ES-I3 (cell line): ENCODE results near the gene MYMK.

ENCODE experiments used
- H3K36me3 ChIP-seq: 2 replicates; pipeline ENCODE4 v1.6.1; 2013; ENCODE audit warnings: mild to moderate bottlenecking, low read length, control low read depth, moderate library complexity; ENCODE audit not compliant: insufficient read depth
- H3K4me1 ChIP-seq: 2 replicates; pipeline ENCODE4 v1.6.1; 2013; ENCODE audit warnings: mild to moderate bottlenecking, control low read depth, low read length; ENCODE audit not compliant: insufficient read depth
- H3K9ac ChIP-seq: 2 replicates; pipeline ENCODE4 v1.6.1; 2013; ENCODE audit warnings: low read depth, mild to moderate bottlenecking, low read length, moderate library complexity
- H3K9me3 ChIP-seq: 2 replicates; pipeline ENCODE4 v1.6.1; 2013; ENCODE audit warnings: mild to moderate bottlenecking, low read length, moderate library complexity; ENCODE audit not compliant: control insufficient read depth, insufficient read depth

MYMK gene

DNA sequence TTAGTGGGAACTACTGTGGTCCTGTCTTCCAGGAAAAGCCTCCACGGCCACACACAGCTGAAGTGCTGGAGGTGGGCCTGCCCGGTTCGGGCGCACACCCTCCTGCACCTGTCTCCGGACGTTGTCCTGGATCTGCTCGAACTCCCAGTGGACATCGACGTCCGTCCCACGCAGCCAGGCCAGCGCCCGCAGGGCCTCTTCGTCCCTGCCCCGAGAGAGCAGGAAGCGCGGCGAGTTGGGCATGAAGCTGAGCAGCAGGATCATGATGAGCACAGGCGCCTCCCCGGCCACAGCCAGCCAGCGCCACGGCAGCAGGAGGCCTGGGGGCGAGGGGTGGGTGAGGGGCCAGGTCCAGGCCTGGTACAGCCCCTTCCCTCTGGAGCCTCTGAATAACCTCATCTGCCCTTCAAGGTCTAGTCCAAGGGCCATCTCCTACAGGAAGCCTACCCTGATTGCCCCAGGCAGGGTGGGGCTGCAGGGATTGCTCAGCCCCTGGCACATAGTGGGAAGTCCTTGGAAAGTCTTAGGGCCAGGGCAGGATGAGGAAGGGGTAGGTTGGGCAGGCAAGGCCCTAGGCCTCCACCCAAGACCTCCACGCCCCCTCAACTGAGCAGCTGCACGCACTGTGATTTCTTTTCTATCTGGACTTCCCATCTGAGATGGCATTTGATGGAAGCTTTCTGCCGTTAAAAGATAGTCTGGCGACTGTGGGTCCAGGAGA lies 49.3 kb downstream of the MYMK start:
- no peaks in the 10 kb centered on the region for H3K36me3 ChIP-seq
- 0 out of 2 replicates have a peak, but pooled peaks cover 4% of the 10 kb centered on the region for H3K4me1 ChIP-seq
- H3K9ac ChIP-seq, result no peak overlapping the region
- no peaks in the 10 kb centered on the region for H3K9me3 ChIP-seq

DNA sequence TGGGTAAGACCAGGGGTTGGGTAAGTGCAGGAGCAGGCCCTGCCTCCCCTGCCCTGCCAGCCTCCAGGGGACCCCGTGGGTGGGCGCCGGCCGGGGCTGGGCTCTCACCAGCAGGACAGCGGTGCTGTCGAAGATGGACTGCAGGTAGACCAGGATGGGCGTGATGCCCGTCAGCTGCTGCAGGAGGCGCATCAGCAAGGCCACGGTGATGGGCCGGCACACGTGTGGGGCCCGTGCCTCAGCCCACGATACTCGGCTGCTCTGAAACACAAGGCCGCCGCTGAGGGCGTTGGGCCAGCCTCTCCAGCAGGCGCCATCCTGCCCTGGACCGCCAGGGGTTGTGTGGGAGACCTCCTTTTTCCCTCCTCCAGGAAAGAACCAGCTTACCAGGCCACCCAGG lies 49.9 kb downstream of the MYMK start:
- Histone ChIP-seq H3K9me3 (no peaks in the 10 kb centered on the region), H3K4me1 (0 out of 2 replicates have a peak, but pooled peaks cover 4% of the 10 kb centered on the region), H3K9ac (no peak overlapping the region), H3K36me3 (no peaks in the 10 kb centered on the region)

DNA sequence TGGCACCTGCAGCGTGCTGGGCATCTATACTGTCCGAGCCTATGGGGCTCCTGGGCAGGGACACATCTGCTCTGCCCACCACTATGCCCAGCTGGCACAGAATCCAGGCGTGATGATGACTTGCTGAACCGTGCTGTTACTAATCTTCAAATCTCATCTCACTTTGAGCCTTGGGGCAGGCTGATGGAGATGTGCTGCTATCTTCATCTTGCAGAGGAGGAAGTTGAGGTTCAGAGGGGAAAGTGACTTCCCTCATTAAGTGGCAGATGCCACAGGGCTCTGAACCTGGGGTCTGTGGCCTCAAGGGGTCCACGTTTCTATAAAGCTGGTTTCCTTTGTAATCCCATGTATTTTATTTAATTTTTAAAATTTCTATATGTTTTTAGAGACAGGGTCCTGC lies 50.5 kb downstream of the MYMK start:
- no peak overlapping the region for H3K9ac ChIP-seq
- H3K4me1 ChIP-seq, result 0 out of 2 replicates have a peak, but pooled peaks cover 4% of the 10 kb centered on the region
- no peaks in the 10 kb centered on the region for H3K9me3 ChIP-seq
- no peaks in the 10 kb centered on the region for H3K36me3 ChIP-seq

DNA sequence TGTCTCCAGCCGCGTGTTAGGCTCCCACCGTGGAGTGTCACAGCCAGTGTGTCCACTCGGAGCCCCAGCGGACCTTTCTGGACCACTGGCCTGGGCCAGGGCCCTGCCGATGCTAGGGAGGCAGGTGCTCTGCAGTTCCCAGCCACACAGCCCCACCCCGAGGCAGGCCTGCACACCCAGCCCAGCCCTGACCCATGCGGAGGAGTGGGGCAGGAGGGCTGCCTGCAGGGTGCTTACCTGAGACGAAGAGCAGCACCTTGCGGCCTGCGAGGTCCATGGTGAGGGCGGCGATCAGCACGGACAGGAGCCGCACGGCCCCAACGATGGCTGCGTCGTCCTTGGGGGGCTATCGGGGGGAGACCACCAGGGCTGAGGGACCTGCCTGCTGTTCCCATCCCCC lies 51.0 kb downstream of the MYMK start:
- H3K9ac ChIP-seq, result no peak overlapping the region
- H3K9me3 ChIP-seq, result no peaks in the 10 kb centered on the region
- 0 out of 2 replicates have a peak, but pooled peaks cover 4% of the 10 kb centered on the region for H3K4me1 ChIP-seq
- no peaks in the 10 kb centered on the region for H3K36me3 ChIP-seq

DNA sequence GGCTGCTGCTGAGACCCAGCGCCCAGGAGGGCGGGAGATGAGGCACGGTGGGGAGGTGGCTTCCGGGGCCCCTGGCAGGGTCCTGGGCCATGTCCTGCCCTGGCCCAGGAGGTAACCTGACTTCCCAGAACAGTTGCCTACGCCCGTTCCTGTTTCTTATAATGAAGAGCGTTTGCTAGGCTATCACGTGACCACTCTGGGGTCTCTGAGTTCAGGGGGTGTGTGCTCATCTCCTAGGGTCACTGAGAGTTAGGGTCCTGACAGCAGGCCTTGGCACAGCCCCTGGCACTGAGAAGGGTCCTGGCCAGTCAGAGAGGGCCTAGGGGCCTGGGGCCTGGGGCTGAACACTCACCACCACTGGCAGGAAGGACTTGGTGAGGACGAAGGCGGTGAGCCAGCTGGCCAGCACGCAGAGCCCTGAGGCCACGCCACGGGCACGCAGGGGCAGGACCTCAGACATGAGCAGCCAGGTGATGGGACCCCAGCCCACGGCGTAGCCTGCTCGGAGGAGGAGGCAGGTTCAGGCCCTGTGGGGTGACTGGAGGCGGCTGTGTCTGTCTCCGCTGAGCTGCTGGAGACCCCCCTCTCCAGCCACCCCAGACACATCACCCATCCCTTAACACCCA lies 51.9 kb downstream of the MYMK start:
- Histone ChIP-seq H3K36me3 (no peaks in the 10 kb centered on the region), H3K9me3 (no peaks in the 10 kb centered on the region)

DNA sequence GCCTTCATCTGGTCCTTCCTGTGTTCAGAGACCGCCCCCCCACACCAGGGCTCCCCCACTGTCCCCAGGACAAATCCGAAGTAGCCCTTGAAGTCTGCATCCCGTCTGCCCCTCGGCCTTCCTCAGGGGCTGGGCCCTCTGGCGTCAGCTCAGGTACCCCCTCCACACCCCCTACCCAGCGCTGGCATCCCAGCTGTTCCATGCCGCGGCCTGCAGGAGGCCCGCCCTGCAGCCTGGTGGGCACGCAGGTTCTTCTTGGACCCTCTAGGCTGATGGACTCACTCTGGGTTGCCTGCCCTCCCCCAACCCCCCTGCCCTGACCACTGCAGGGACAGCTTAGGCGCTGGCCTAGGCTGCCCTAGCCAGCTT lies 52.5 kb downstream of the MYMK start:
- no peak overlapping the region for H3K9ac ChIP-seq
- no peaks in the 10 kb centered on the region for H3K36me3 ChIP-seq
- H3K4me1 ChIP-seq, result no peaks in the 10 kb centered on the region
- no peaks in the 10 kb centered on the region for H3K9me3 ChIP-seq

More for the DNA sequence above, 51.9 kb downstream of the MYMK start:
- Histone ChIP-seq H3K9ac (no peak overlapping the region), H3K4me1 (0 out of 2 replicates have a peak, but pooled peaks cover 2% of the 10 kb centered on the region)

DNA sequence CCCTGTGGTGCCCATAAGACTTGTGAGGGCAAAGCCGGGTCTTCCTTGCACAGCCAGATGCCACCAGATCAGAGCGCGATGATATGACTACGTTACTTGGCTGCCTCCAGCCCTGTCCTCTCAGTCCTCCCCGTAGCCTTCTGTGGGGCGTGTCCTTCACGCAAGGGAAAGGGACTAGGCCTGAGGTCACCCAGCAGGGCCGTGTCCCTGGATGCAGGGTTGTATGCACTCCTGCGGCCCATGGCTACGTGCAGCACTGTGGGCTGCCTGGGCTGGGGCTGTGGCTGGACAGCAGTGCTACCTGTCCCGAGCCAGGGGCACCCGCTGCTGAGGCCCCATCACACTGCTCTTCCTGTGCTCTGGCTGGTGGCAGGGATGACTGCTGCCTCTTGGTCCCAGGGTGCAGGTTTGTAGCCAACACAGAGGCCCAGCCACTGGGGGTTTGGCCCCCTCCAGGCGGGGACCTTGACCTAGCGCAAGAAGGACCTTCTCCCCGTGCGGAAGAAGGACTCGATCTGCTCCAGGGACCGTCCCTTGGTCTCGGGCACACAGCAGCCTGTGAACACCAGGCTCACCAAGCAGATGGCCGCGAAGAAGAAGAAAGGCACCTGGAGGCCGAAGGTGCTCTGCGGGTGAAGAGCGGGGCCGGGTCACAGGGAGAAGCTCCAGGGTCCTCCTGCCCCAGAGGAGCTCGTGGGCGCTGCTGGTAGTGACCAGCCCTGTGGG lies 53.0 kb downstream of the MYMK start:
- Histone ChIP-seq H3K9me3 (no peaks in the 10 kb centered on the region), H3K36me3 (no peaks in the 10 kb centered on the region), H3K4me1 (no peaks in the 10 kb centered on the region), H3K9ac (no peak overlapping the region)

DNA sequence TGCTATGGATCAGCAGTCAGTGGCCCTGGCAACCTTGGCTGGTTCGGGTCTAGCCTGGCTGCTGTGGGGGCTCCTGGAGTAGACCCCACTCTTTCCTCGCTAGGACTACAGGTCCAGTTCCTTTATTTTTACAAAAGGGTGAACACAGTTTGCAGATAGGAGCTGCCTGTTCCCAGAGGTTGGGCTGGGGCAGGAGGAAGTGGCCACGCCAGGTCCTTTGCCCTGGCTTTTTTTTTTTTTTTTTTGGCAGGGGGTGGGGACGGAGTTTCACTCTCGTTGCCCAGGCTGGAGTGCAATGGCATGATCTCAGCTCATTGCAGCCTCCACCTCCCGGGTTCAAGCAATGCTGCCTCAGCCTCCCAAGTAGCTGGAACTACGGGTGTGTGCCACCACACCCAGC lies 53.8 kb downstream of the MYMK start:
- H3K9me3 ChIP-seq, result no peaks in the 10 kb centered on the region
- no peak overlapping the region for H3K9ac ChIP-seq
- no peaks in the 10 kb centered on the region for H3K4me1 ChIP-seq
- no peaks in the 10 kb centered on the region for H3K36me3 ChIP-seq

DNA sequence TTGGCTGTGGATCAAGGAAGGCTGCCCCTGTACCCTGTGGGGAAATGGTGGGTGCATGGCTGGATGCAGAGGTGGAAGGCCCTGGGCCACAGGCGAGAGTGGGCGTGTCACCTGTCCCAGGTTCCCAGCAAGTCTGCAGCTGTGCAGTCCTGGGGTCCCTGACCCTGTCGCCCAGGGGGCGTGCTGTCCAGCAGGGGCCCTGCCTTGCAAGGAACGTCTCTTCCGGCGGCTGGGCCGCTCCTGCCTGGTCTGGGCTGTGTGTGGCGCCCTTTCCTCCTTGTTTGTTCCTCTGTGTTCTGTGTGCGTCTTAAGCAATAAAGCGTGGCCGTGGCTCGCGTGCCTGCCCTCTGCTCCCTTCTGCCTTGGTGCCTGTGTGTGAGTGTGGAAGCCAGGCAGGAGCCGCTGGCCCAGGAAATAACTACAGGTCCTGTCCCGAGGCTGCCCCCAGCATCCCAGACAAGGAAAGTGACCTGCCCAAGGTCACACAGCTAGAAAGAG lies 54.3 kb downstream of the MYMK start:
- Histone ChIP-seq H3K4me1 (no peaks in the 10 kb centered on the region), H3K36me3 (no peaks in the 10 kb centered on the region), H3K9ac (no peak overlapping the region), H3K9me3 (no peaks in the 10 kb centered on the region)

DNA sequence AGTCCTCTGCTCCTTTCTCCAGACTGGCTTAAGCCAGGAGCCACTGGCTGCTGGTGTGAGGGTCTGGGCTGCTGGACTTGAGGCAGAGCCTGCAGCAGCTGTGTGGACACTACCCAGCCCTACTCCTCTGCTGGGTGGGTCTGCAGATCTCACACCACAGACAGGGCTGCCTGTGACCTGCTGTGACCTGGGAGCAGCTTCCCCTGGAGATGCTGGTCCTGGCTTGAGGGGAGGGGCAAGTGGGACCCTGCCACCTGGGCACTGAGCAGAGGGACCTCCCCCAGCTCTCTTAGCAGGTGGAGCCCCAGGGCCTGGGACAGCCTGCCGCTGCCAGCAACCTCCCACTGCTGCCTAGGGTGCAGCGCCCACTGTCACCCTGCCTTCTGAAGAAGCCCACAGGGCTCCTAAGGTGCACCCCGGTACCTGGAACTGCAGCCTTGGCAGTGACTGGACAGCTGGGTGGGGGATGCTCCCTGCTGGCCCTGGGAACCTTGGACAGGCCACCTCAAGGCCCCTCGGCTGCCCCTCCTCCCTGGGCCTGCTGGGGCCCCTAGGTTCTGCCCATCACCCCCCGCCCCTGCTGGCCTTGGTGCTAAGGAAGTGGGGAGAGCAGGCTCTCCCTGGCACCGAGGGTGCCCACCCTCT lies 55.9 kb downstream of the MYMK start:
- Histone ChIP-seq H3K9me3 (no peaks in the 10 kb centered on the region), H3K4me1 (no peaks in the 10 kb centered on the region), H3K36me3 (no peaks in the 10 kb centered on the region), H3K9ac (no peak overlapping the region)

DNA sequence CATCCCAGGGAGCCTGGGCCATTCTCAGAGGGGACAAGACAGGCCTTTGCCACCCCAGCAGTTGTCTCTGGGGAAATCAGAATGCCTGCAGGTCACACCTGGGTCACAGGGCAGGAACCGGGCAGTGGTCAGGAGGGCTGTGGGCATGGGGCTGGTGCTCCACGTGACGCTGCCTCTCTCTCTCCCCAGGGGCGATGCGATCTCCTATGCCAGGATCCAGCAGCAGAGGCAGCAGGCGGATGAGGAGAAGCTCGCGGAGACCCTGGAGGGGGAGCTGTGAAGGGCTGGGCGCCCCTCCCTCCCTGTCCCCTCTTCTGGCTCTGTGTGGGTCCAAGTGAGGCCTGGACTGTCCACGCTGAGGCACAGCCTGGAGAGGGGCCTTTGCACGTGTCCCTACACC lies 56.4 kb downstream of the MYMK start:
- no peaks in the 10 kb centered on the region for H3K9me3 ChIP-seq
- H3K36me3 ChIP-seq, result no peaks in the 10 kb centered on the region
- H3K4me1 ChIP-seq, result no peaks in the 10 kb centered on the region
- H3K9ac ChIP-seq, result no peak overlapping the region

DNA sequence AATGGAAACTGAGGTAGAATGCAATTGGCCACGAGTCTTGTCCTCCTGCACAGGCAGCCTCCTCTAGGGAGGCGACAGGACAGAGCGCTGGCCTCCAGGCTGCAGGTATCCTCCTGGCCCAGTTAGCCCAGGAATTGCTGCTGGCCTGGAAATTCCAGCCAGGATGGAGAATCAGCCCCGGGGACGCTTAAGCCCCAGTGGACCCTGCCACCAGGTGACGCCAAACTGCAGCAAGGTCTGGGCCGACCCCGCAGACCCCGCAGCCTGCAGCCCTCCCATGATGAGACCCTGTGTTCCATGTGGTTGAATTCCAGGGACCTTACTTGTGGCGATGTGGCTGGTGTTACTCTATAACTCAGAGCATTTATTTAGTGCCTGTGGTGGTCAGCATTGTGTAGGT lies 57.7 kb downstream of the MYMK start:
- H3K36me3 ChIP-seq, result no peaks in the 10 kb centered on the region
- no peak overlapping the region for H3K9ac ChIP-seq
- H3K4me1 ChIP-seq, result no peaks in the 10 kb centered on the region
- no peaks in the 10 kb centered on the region for H3K9me3 ChIP-seq

DNA sequence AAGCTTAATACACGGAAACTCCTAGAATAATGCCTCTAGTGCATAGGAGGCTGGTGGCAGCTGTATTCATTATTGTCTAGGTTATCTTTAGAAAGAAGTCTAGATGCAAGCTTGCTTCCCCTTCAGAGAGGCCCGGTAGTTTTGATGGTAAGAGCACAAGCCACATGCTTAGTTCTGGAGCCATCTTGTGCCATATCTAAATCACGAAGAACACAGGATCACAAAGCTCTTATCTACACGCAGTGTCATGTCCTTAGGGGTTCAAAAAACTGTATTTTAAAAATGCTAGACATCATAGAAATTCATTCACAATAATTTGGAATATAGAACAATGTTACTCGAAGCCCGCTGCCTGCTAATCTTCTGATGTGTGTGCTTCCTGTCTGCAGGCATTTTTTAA lies 58.8 kb downstream of the MYMK start:
- H3K9me3 ChIP-seq, result no peaks in the 10 kb centered on the region
- no peaks in the 10 kb centered on the region for H3K36me3 ChIP-seq

DNA sequence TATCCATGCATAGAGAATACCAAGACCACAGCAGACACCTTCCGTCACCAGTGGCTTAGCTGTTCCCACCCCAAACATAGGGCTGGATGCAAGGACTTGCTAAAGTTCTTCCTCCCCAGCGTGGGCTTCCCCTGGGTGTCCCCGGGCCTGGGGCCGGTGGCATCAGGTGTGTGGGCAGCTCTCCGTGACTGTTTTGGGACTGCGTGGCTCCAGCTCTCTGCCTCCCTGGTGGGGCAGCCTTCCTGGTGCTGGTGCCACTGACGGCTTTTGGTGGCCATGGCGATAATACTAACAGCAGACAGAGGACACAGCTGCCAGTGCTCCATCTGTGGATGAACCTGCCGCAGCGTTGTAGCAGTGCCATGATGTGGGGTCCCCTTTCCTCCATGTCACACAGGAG lies 60.1 kb downstream of the MYMK start:
- Histone ChIP-seq H3K36me3 (no peaks in the 10 kb centered on the region), H3K4me1 (peaks cover 11% of the 10 kb centered on the region; the same call in 1 of the 2 replicates), H3K9me3 (no peaks in the 10 kb centered on the region), H3K9ac (no peak overlapping the region)

More for the DNA sequence above, 58.8 kb downstream of the MYMK start:
- H3K9ac ChIP-seq, result no peak overlapping the region
- H3K4me1 ChIP-seq, result peaks cover 8% of the 10 kb centered on the region; the same call in 1 of the 2 replicates
